ENCODE measurements around the gene POLD3. TPM values are rescaled to one million over a fixed set of nuclear protein-coding genes. Genes with fewer than 3 reads are reported as not detected.

Gene POLD3
- total RNA-seq, 4 donors from 2014 or later = 5.1 to 13.8 (median 11.9) TPM

GRCh38 chr11:74612877-74613276 lies 20.5 kb downstream of the POLD3 start:
- Histone ChIP-seq H3K27ac (peak overlapping the region in 3 of 4 donors; percentile 22 to 63 (median 63)), H3K4me3 (no peak overlapping the region), H3K4me1 (peaks cover 0 to 21% (median 0%) of the 10 kb centered on the region in 3 donors), H3K27me3 (no peaks in the 10 kb centered on the region), H3K9me3 (no peaks in the 10 kb centered on the region), H3K36me3 (peaks cover 0 to 65% (median 3%) of the 10 kb centered on the region in 3 donors)
- DNase-seq = no peak
- WGBS, 2 donors = 53 to 77% methylated on average over 3 of the region's 3 CpGs
- TF ChIP-seq, protein P1, sequence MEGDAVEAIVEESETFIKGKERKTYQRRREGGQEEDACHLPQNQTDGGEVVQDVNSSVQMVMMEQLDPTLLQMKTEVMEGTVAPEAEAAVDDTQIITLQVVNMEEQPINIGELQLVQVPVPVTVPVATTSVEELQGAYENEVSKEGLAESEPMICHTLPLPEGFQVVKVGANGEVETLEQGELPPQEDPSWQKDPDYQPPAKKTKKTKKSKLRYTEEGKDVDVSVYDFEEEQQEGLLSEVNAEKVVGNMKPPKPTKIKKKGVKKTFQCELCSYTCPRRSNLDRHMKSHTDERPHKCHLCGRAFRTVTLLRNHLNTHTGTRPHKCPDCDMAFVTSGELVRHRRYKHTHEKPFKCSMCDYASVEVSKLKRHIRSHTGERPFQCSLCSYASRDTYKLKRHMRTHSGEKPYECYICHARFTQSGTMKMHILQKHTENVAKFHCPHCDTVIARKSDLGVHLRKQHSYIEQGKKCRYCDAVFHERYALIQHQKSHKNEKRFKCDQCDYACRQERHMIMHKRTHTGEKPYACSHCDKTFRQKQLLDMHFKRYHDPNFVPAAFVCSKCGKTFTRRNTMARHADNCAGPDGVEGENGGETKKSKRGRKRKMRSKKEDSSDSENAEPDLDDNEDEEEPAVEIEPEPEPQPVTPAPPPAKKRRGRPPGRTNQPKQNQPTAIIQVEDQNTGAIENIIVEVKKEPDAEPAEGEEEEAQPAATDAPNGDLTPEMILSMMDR (IDR thresholded peaks at IDR 0.05) = no peak
- TF ChIP-seq POLR2A (IDR thresholded peaks at IDR 0.05) = no peak
- intact Hi-C loops (cut with DNase I) = loop anchor here (10.0 kb wide), 1 partner anchor 112 kb away; no protein-coding TSS in a partner anchor

GRCh38 chr11:74615311-74615710 lies 22.9 kb downstream of the POLD3 start:
- H3K27me3 ChIP-seq = no peaks in the 10 kb centered on the region
- no peak overlapping the region for H3K4me3 ChIP-seq
- no peaks in the 10 kb centered on the region for H3K9me3 ChIP-seq
- TF ChIP-seq, protein P1 (IDR thresholded peaks at IDR 0.05) = no peak
- no peak for TF ChIP-seq POLR2A (IDR thresholded peaks at IDR 0.05)
- H3K4me1 ChIP-seq = peaks cover 0 to 21% (median 0%) of the 10 kb centered on the region in 3 donors
- WGBS, 2 donors = 93 to 95% methylated on average over 1 of the region's 1 CpG
- intact Hi-C loops (cut with DNase I) = loop anchor here (10.0 kb wide), 1 partner anchor 109 kb away; no protein-coding TSS in a partner anchor
- no peak for DNase-seq
- no peak overlapping the region for H3K27ac ChIP-seq
- H3K36me3 ChIP-seq = peaks cover 0 to 71% (median 3%) of the 10 kb centered on the region in 3 donors

DNA sequence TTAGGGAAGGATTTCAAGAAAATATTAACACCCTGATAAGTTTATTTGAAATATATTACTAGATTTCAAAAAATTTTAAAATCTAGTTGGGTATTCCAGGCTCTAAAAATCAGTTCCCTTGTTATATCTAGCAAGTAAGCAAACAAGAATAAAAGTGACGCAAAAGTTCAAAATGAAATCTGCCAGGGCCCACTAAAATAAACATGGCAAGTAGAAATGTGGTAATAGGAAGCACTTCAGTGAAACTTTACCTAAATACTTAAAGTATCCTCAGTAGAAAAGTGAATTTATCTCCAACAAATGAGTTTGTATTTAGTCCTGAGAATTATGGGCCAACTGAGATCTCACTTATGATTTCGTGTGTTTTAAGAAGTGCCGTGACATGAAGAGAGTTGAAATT lies 23.6 kb downstream of the POLD3 start:
- DNase-seq = no peak
- 80 to 95% methylated on average over 3 of the region's 3 CpGs for WGBS, 2 donors
- intact Hi-C loops (cut with DNase I) = loop anchor here (10.0 kb wide), 1 partner anchor 109 kb away; no protein-coding TSS in a partner anchor
- no peak for TF ChIP-seq POLR2A (IDR thresholded peaks at IDR 0.05)
- TF ChIP-seq, protein P1 (IDR thresholded peaks at IDR 0.05) = no peak
- Histone ChIP-seq H3K27me3 (no peaks in the 10 kb centered on the region), H3K36me3 (peaks cover 0 to 78% (median 3%) of the 10 kb centered on the region in 3 donors), H3K27ac (no peak overlapping the region), H3K9me3 (no peaks in the 10 kb centered on the region), H3K4me3 (no peak overlapping the region), H3K4me1 (peaks cover 0 to 20% (median 0%) of the 10 kb centered on the region in 3 donors)

DNA sequence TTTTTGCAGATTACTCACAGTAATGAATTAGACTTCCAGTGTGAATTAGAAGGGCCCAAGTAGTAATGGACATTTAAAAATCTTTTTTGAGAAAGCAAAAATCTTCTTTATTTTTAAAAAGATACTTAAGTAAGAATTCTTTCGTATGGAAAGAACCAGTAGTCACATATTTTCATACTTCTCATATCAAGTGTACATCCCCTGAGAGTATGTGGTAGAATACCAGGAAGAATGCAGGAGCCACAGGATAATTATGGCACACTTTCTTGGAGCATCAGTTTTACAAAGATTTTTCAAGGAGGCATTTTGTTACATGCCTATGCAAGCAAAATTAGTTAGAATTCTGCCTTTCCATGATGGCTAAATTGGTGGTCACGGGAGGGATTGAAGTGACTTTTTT lies 28.1 kb downstream of the POLD3 start:
- DNase-seq = no peak
- no peaks in the 10 kb centered on the region for H3K4me1 ChIP-seq
- no peaks in the 10 kb centered on the region for H3K27me3 ChIP-seq
- H3K27ac ChIP-seq = no peak overlapping the region
- no peaks in the 10 kb centered on the region for H3K9me3 ChIP-seq
- WGBS, 2 donors = 84 to 97% methylated on average over 2 of the region's 2 CpGs
- H3K4me3 ChIP-seq = no peak overlapping the region
- peaks cover 0 to 57% (median 0%) of the 10 kb centered on the region in 3 donors for H3K36me3 ChIP-seq
- intact Hi-C loops (cut with DNase I) = no loop called here
- TF ChIP-seq, protein P1 (IDR thresholded peaks at IDR 0.05) = no peak
- no peak for TF ChIP-seq POLR2A (IDR thresholded peaks at IDR 0.05)

DNA sequence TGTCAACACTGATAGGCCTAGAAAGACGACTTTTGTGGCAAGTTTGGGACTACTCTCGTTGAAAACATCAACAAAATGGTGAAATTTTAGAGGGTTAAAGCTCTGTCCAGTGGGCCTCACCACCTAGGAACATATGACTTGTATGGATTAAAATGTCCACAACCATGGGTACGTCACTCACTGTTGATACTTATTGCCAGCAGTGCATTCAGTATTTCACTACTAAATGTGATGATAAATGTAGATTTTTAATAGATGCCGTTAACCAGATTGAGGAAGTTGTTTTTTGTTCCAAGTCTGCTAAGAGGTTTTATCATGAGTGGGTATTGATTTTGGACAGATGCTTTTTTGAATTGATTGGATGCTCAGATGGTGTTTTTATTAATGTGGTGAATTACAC lies 33.7 kb downstream of the POLD3 start:
- Histone ChIP-seq H3K27ac (no peak overlapping the region), H3K4me3 (no peak overlapping the region), H3K4me1 (no peaks in the 10 kb centered on the region), H3K27me3 (no peaks in the 10 kb centered on the region), H3K9me3 (no peaks in the 10 kb centered on the region), H3K36me3 (peaks cover 0 to 40% (median 8%) of the 10 kb centered on the region in 3 donors)
- WGBS, 2 donors = 88% methylated on average over 4 of the region's 4 CpGs
- no peak for DNase-seq
- TF ChIP-seq, protein P1 (IDR thresholded peaks at IDR 0.05) = no peak
- no peak for TF ChIP-seq POLR2A (IDR thresholded peaks at IDR 0.05)
- intact Hi-C loops (cut with DNase I) = no loop called here

Measured in esophagus squamous epithelium (tissue), 5 donors.